Peyer's patch (tissue), 4 donors: Measurements from ENCODE around the gene AHCTF1.

ENCODE experiments used
- POLR2A ChIP-seq, 2 donors: fragments of 450-650 bp; IDR thresholded peaks; one replicate each; pipeline ENCODE4 v1.5.1; 2017; ENCODE audit warnings: antibody characterized with exemption in 2 of 2, mild to moderate bottlenecking in 2 of 2, moderate library complexity in 2 of 2
- TF ChIP-seq, protein P1 (sequence below), 6 experiments: fragments of 450-650 bp in 4 of 6; fragments of 200-600 bp in 2 of 6; sonication (generic) in 1 of 6; IDR thresholded peaks; one replicate each; pipeline ENCODE4 v1.5.1; 2017 to 2019; ENCODE audit warnings: antibody characterized with exemption in 6 of 6, mild to moderate bottlenecking in 3 of 6, moderate library complexity in 1 of 6

DNA sequence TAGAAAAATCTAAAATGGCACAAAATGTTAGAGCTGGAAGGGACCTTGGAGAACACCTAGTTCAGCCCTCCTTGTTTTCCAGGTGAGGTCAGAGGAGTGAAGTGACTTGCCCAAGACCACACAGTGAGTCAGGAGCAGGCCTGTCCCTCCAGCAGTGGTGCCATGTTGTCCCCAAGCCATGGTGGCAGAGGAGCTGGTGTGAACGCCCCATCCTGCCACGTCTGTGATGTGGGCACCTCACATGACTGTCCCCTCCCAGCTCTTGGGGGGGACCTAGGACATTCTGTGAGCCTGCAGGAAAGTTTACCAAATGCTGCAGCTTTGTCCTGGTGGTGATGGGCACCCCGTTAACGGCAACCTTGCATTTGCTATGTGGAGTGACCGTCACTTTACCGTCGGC is 141.4 kb downstream of the AHCTF1 start:
- TF ChIP-seq, protein P1, sequence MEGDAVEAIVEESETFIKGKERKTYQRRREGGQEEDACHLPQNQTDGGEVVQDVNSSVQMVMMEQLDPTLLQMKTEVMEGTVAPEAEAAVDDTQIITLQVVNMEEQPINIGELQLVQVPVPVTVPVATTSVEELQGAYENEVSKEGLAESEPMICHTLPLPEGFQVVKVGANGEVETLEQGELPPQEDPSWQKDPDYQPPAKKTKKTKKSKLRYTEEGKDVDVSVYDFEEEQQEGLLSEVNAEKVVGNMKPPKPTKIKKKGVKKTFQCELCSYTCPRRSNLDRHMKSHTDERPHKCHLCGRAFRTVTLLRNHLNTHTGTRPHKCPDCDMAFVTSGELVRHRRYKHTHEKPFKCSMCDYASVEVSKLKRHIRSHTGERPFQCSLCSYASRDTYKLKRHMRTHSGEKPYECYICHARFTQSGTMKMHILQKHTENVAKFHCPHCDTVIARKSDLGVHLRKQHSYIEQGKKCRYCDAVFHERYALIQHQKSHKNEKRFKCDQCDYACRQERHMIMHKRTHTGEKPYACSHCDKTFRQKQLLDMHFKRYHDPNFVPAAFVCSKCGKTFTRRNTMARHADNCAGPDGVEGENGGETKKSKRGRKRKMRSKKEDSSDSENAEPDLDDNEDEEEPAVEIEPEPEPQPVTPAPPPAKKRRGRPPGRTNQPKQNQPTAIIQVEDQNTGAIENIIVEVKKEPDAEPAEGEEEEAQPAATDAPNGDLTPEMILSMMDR (IDR thresholded peaks at IDR 0.05) = no peak
- TF ChIP-seq POLR2A (IDR thresholded peaks at IDR 0.05) = no peak
